Stimulated activated naive CD8-positive, alpha-beta T cell treated with anti-CD3 and anti-CD28 coated beads, Interleukin-15, amount 100 ng/mL, for 72 hours (primary cell): ENCODE measurements around the gene CMIP.
"Not testable (repeated sequence)": the region's sequence is repeated elsewhere in the genome, so short reads cannot be mapped to it uniquely, and the experiment has no call there.

Experiments used
- ATAC-seq: fragments of 150-1000 bp; cut with Tn5 transposase; 2 replicates; pipeline ENCODE4 v1.10.0; 2021; ENCODE audit warnings: mild to moderate bottlenecking, moderate library complexity
- DNase-seq, 2 donors: peaks; one replicate each; pipeline ENCODE4 v3.0.0; 2021 to 2022
- H3K27ac Mint-ChIP-seq, 2 donors: one replicate each; pipeline ENCODE4 v1.8.0; 2022; ENCODE audit warnings: mild to moderate bottlenecking in 2 of 2, mixed read lengths in 2 of 2, moderate library complexity in 2 of 2
- H3K27me3 Mint-ChIP-seq: one replicate; pipeline ENCODE4 v1.8.0; 2022; ENCODE audit warnings: mixed read lengths
- H3K4me1 Mint-ChIP-seq: one replicate; pipeline ENCODE4 v1.8.0; 2022; ENCODE audit warnings: mild to moderate bottlenecking, mixed read lengths
- H3K4me3 Mint-ChIP-seq, 2 donors: one replicate each; pipeline ENCODE4 v1.8.0; 2022; ENCODE audit warnings: mild to moderate bottlenecking in 2 of 2, mixed read lengths in 2 of 2, moderate library complexity in 1 of 2
- H3K9me3 Mint-ChIP-seq, 2 donors: one replicate each; pipeline ENCODE4 v1.8.0; 2022; ENCODE audit warnings: mixed read lengths in 2 of 2

The CMIP gene

GRCh38 chr16:81413245-81413990 is 31.2 kb upstream of the CMIP start:
- H3K27ac Mint-ChIP-seq, result no peak overlapping the region
- no peaks in the 10 kb centered on the region for H3K9me3 Mint-ChIP-seq
- H3K4me1 Mint-ChIP-seq, result peaks cover 5% of the 10 kb centered on the region
- DNase-seq, result no peak
- no peak for ATAC-seq
- H3K27me3 Mint-ChIP-seq, result peaks cover 6% of the 10 kb centered on the region
- H3K4me3 Mint-ChIP-seq, result no peak overlapping the region

DNA sequence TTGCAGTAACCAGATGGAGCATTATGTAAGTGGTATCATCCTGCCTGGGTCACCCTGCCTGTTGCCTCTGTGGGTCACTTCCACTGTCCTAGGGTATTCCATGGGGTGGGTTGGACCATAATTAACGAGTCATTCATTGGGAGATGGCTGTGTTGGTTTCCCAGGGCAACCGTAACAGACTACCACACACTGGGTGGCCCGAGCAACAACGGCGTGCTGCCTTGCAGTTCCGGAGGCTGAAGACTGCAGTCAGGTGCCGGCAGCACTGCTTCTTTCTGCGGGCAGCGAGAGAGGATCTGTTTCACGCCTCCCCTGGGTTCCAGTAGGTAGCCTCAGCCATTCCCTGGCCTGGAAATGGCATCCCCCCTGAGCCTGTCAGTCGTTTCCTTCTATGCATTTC is 28.9 kb upstream of the CMIP start:
- H3K9me3 Mint-ChIP-seq, result no peaks in the 10 kb centered on the region
- no peaks in the 10 kb centered on the region for H3K27me3 Mint-ChIP-seq
- no peak for DNase-seq
- no peak for ATAC-seq
- peaks cover 5% of the 10 kb centered on the region for H3K4me1 Mint-ChIP-seq
- no peak overlapping the region for H3K4me3 Mint-ChIP-seq
- no peak overlapping the region for H3K27ac Mint-ChIP-seq

DNA sequence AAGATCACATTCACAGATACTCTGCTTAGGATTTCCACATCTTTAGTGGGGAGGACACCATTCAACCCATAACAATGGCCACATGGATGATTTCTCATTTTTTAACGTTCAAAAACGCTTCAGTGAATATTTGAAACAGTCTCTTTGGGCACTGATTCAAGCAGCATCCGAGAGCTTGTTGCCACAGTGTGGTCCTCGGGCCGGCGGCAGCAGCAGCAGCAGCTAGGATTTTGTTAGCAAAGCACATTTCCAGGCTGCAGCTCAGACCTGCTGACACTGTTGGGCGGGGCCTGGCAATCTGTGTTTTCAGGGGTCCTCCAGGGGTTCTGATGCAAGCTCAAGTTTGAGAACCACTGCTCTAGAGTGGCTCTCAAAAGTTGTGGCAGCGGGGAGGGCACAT is 27.9 kb upstream of the CMIP start:
- no peak for DNase-seq
- H3K9me3 Mint-ChIP-seq, result no peaks in the 10 kb centered on the region
- no peaks in the 10 kb centered on the region for H3K27me3 Mint-ChIP-seq
- no peak overlapping the region for H3K27ac Mint-ChIP-seq
- H3K4me1 Mint-ChIP-seq, result peaks cover 5% of the 10 kb centered on the region
- H3K4me3 Mint-ChIP-seq, result no peak overlapping the region
- no peak for ATAC-seq

GRCh38 chr16:81417210-81417609 is 27.4 kb upstream of the CMIP start:
- DNase-seq (no peak), ATAC-seq (no peak)
- no peaks in the 10 kb centered on the region for H3K27me3 Mint-ChIP-seq
- H3K27ac Mint-ChIP-seq, result peak overlapping the region in 1 of 2 donors; percentile 78
- peaks cover 5% of the 10 kb centered on the region for H3K4me1 Mint-ChIP-seq
- no peak overlapping the region for H3K4me3 Mint-ChIP-seq
- H3K9me3 Mint-ChIP-seq, result no peaks in the 10 kb centered on the region

- H3K4me1 Mint-ChIP-seq, result peaks cover 8% of the 10 kb centered on the region
- peaks cover 0 to 2% of the 10 kb centered on the region in 2 donors for H3K9me3 Mint-ChIP-seq
- ATAC-seq, result no peak
- H3K27me3 Mint-ChIP-seq, result no peaks in the 10 kb centered on the region
- H3K27ac Mint-ChIP-seq, result no peak overlapping the region
- H3K4me3 Mint-ChIP-seq, result no peak overlapping the region
- DNase-seq, result no peak
Measured at GRCh38 chr16:81419806-81420205, 24.8 kb upstream of the CMIP start.

- Mint-ChIP-seq H3K4me3 (no peak overlapping the region), H3K27ac (no peak overlapping the region), H3K9me3 (peaks cover 0 to 7% of the 10 kb centered on the region in 2 donors), H3K4me1 (peaks cover 15% of the 10 kb centered on the region), H3K27me3 (no peaks in the 10 kb centered on the region)
- no peak for ATAC-seq
- no peak for DNase-seq
Measured at GRCh38 chr16:81421126-81421525, 23.5 kb upstream of the CMIP start.

GRCh38 chr16:81421536-81421935 is 23.1 kb upstream of the CMIP start:
- H3K4me1 Mint-ChIP-seq, result peaks cover 15% of the 10 kb centered on the region
- DNase-seq (no peak), ATAC-seq (no peak)
- H3K27me3 Mint-ChIP-seq, result no peaks in the 10 kb centered on the region
- peaks cover 0 to 7% of the 10 kb centered on the region in 2 donors for H3K9me3 Mint-ChIP-seq
- H3K4me3 Mint-ChIP-seq, result no peak overlapping the region
- H3K27ac Mint-ChIP-seq, result no peak overlapping the region

DNA sequence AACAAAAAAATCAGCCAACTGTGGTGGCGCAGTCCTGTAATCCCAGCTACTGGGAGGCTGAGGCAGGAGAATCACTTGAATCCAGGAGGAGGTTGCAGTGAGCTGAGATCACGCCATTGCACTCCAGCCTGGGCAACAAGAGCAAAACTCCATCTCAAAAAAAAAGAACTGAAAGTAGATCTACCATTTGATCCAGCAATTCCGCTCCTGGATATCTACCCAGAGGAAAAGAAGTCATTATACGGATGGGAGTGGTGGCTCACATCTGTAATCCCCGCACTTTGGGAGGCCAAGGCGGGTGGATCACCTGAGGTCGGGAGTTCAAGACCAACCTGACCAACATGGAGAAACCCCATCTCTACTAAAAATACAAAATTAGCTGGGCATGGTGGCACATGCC is 22.5 kb upstream of the CMIP start:
- H3K4me1 Mint-ChIP-seq, result peaks cover 15% of the 10 kb centered on the region
- not testable (repeated sequence) for DNase-seq, H3K4me3 Mint-ChIP-seq, H3K27ac Mint-ChIP-seq, H3K27me3 Mint-ChIP-seq, H3K9me3 Mint-ChIP-seq, ATAC-seq

DNA sequence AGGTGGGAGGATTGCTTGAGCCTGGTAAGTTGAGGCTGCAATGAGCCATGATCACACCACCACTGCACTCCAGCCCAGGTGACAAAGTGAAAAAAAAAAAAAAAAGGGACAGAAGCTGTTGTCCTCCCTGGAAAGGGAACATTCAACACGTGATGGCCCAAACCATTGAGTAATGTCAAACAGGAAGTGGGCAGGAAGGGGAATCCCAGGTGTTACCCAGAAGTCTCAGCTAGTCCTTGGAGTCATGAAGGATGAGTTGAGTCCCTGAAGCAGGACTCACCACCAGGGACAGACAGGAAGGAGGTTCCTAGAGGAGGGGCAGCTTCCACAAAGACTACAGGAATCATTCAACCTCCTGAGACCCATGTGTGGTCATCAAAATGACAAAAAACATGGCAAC is 19.8 kb upstream of the CMIP start:
- ATAC-seq (peak; percentile 87), DNase-seq (peak in 1 of 2 donors; percentile 40)
- peaks cover 0 to 7% of the 10 kb centered on the region in 2 donors for H3K9me3 Mint-ChIP-seq
- H3K27me3 Mint-ChIP-seq, result no peaks in the 10 kb centered on the region
- H3K4me1 Mint-ChIP-seq, result peaks cover 15% of the 10 kb centered on the region
- peak overlapping the region; percentile 44 to 59 for H3K4me3 Mint-ChIP-seq
- peak overlapping the region; percentile 80 to 94 for H3K27ac Mint-ChIP-seq

DNA sequence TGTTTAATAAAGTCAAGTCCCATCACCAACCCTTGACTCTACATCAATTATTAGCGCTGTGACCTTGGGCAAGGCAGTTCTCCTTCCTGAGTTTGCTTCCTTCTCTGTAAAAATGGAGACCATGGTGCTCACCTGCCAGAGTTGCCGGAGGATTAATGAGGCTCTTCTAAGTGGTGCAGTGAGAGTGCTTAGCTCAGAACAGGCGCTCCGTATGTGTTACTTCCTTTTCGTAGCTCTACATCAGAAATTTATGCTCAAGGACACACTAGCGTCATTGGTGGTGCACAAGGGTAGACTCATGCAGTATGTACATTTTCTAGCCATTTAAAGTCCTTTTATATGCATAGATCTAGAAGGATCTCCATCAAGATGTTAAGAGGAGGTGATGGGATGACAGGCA is 17.4 kb upstream of the CMIP start:
- H3K9me3 Mint-ChIP-seq, result peaks cover 0 to 7% of the 10 kb centered on the region in 2 donors
- H3K27ac Mint-ChIP-seq, result no peak overlapping the region
- H3K4me1 Mint-ChIP-seq, result peaks cover 21% of the 10 kb centered on the region
- no peak overlapping the region for H3K4me3 Mint-ChIP-seq
- ATAC-seq, result no peak
- no peaks in the 10 kb centered on the region for H3K27me3 Mint-ChIP-seq
- no peak for DNase-seq

- ATAC-seq (no peak), DNase-seq (no peak)
- Mint-ChIP-seq H3K4me1 (peaks cover 20% of the 10 kb centered on the region), H3K27ac (peak overlapping the region in 1 of 2 donors; percentile 79), H3K9me3 (peaks cover 0 to 7% of the 10 kb centered on the region in 2 donors), H3K4me3 (no peak overlapping the region), H3K27me3 (no peaks in the 10 kb centered on the region)
Measured at GRCh38 chr16:81429045-81429521, 15.5 kb upstream of the CMIP start.

DNA sequence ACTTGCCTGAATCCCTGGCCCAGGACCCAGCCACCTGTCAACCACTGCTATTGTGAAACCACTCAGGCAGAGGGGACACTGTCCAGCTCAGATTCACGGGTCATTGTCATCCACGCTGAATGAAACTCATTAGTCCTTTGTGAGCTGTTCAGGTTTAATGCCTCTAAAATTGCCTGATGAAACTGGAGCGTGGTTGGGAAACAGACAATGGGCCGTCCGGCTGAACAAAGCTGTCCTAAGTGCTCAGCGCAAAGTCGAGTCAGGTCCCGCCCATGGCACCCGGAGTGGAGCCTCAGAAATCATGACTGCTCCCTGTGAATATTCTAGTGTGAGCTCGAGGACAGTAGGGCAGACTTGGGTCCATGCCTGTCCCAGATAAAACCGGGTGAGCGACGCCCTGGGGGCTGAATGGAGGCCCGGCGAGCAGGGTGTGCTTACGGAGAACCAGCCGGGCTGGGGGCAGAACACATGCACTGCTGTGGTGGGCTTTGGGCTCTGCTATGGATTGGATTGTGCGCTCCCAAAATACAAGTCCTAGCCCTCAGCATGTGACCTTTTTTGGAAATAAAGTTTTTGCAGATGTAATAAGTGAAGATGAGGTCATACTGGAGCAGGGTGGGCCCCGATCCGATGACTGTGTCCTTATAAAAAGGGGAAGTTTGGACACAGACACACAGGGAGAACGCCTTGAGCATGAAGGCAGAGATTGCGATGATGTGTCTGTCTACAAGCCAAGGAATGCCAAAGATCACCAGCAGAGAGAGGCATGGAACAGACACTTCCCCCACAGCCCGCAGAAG is 12.9 kb upstream of the CMIP start:
- H3K27ac Mint-ChIP-seq, result no peak overlapping the region
- H3K4me1 Mint-ChIP-seq, result peaks cover 6% of the 10 kb centered on the region
- H3K9me3 Mint-ChIP-seq, result no peaks in the 10 kb centered on the region
- H3K4me3 Mint-ChIP-seq, result no peak overlapping the region
- no peak for ATAC-seq
- no peak for DNase-seq
- H3K27me3 Mint-ChIP-seq, result no peaks in the 10 kb centered on the region

- Mint-ChIP-seq H3K9me3 (no peaks in the 10 kb centered on the region), H3K4me3 (no peak overlapping the region), H3K4me1 (peaks cover 8% of the 10 kb centered on the region), H3K27ac (peak overlapping the region in 1 of 2 donors; percentile 27), H3K27me3 (peaks cover 10% of the 10 kb centered on the region)
- no peak for DNase-seq
- no peak for ATAC-seq
Measured at GRCh38 chr16:81432937-81433557, 11.6 kb upstream of the CMIP start.

DNA sequence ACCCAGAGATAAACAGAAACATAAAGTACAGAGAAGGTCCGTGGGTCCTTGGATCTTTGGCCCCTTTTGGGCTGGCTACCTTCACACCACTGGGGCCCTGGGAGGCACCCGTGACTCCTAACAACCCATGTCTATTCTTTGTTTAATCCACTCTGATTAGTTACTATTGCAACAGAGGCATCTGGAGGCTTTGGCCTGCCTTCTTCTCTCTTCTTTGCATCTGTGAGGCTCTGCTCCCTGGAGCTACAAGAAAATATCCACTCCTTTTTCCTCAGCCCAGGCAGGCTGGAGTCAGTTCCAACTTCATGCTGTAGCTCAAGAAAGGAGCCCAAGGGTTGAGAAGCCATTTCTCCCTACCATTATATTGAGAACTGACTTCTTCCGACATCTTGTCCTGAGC is 9.5 kb upstream of the CMIP start:
- H3K4me1 Mint-ChIP-seq, result peaks cover 12% of the 10 kb centered on the region

GRCh38 chr16:81435567-81435966 is 9.0 kb upstream of the CMIP start:
- Mint-ChIP-seq H3K4me3 (no peak overlapping the region), H3K27me3 (peaks cover 16% of the 10 kb centered on the region), H3K27ac (no peak overlapping the region), H3K4me1 (peaks cover 12% of the 10 kb centered on the region), H3K9me3 (no peaks in the 10 kb centered on the region)
- DNase-seq, result no peak
- no peak for ATAC-seq

More for the DNA sequence above, 9.5 kb upstream of the CMIP start:
- no peak overlapping the region for H3K4me3 Mint-ChIP-seq
- ATAC-seq, result no peak
- no peak for DNase-seq
- no peak overlapping the region for H3K27ac Mint-ChIP-seq
- H3K9me3 Mint-ChIP-seq, result no peaks in the 10 kb centered on the region
- H3K27me3 Mint-ChIP-seq, result peaks cover 16% of the 10 kb centered on the region

DNA sequence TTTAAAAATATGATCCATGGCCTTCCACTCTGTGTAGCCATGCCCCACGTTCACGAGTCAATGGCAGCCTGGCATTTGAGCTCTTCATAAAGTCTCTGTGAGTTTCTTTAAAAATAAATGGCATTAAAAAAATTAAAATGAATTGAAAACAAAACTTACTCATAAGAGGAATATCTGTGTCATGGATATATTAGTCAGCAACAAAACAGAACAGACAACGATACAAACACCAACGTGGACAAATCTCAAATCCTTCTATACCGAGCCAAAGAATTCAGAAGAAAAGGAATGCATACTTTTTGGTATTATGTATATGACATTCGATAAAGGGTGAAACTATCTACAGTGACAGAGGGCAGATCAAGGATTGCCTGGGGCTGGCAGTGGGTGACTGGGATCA is 8.2 kb upstream of the CMIP start:
- Mint-ChIP-seq H3K4me3 (no peak overlapping the region), H3K9me3 (no peaks in the 10 kb centered on the region), H3K4me1 (peaks cover 9% of the 10 kb centered on the region), H3K27me3 (peaks cover 25% of the 10 kb centered on the region), H3K27ac (no peak overlapping the region)
- DNase-seq (no peak), ATAC-seq (no peak)
